Stomach (tissue), 9 donors: ENCODE results near the gene ZNF136. TPM values are rescaled to one million over a fixed set of nuclear protein-coding genes. Genes with fewer than 3 reads are reported as not detected.

Experiments used
- DNase-seq, 2 donors: peaks; one replicate each; pipeline versions ENCODE4 v3.0.0 to v3.0.0-alpha.2; 2013 to 2019
- H3K27ac ChIP-seq, 5 donors: fragments of 200-600 bp in 4 of 5; sonication (generic) in 4 of 5; one replicate each; pipeline ENCODE4 v1.5.1; 2013 to 2019; ENCODE audit warnings: mild to moderate bottlenecking in 1 of 5, moderate library complexity in 1 of 5
- H3K27me3 ChIP-seq, 3 donors: fragments of 200-600 bp; sonication (generic); one replicate each; pipeline ENCODE4 v1.5.1; 2017 to 2019; ENCODE audit warnings: mixed run types in 1 of 3
- H3K36me3 ChIP-seq, 4 donors: fragments of 200-600 bp; sonication (generic); 1 replicate in 3 of 4; 2 replicates in 1 of 4; pipeline ENCODE4 v1.5.1; 2016 to 2019
- H3K4me1 ChIP-seq, 4 donors: fragments of 200-600 bp; sonication (generic); one replicate each; pipeline ENCODE4 v1.5.1; 2016 to 2019
- H3K4me3 ChIP-seq, 4 donors: fragments of 200-600 bp; sonication (generic) in 3 of 4; one replicate each; pipeline ENCODE4 v1.5.1; 2016 to 2019; ENCODE audit warnings: mild to moderate bottlenecking in 1 of 4
- H3K9me3 ChIP-seq, 4 donors: fragments of 200-600 bp; sonication (generic); one replicate each; pipeline ENCODE4 v1.5.1; 2016 to 2019
- CTCF ChIP-seq, 7 experiments: fragments of 450-650 bp in 4 of 7; fragments of 200-600 bp in 3 of 7; sonication (generic) in 3 of 7; IDR thresholded peaks; one replicate each; pipeline ENCODE4 v1.5.1; 2016 to 2019; ENCODE audit warnings: antibody characterized with exemption in 7 of 7, control low read depth in 2 of 7, mild to moderate bottlenecking in 1 of 7
- EP300 ChIP-seq: sonication (generic); formaldehyde crosslinking; IDR thresholded peaks from one replicate; pipeline ENCODE4 v1.6.1; 2017; ENCODE audit warnings: antibody characterized with exemption
- POLR2A ChIP-seq, 4 donors: fragments of 450-650 bp; IDR thresholded peaks; one replicate each; pipeline ENCODE4 v1.6.1; 2016; ENCODE audit warnings: antibody characterized with exemption in 4 of 4, control low read depth in 2 of 4, mild to moderate bottlenecking in 1 of 4, moderate library complexity in 1 of 4
- POLR2AphosphoS5 ChIP-seq, 3 donors: sonication (generic); formaldehyde crosslinking; IDR thresholded peaks; one replicate each; pipeline ENCODE4 v1.6.1; 2016; ENCODE audit warnings: antibody characterized with exemption in 3 of 3
- WGBS, 5 donors: extraction: QIAGEN DNeasy Blood & Tissue Kit in 3 of 5; methylation state at CpG; one replicate each; pipeline versions ENCODE4 v1.1.5 to v1.1.7; 2013 to 2018; 5-methylcytosine and 5-hydroxymethylcytosine counted together
- intact Hi-C: fragments of 100-400 bp; cut with DNase I; formaldehyde crosslinking; loops from one replicate; pipeline ENCODE4 v1.15.1; 2023; ENCODE audit warnings: low total_unique reads
- polyA plus RNA-seq, 3 donors: library from polyadenylated mRNA; stranded (reverse); fragments of 200-250 nt; gene quantifications; one replicate each; pipeline ENCODE4 v1.2.3, GENCODE V29; 2013
- total RNA-seq, 5 donors: library from RNA; depleted of rRNA; stranded (reverse); fragments of >200 nt; gene quantifications; one replicate each; pipeline versions ENCODE4 v1.1.0 to v1.2.3, GENCODE V29; 2014 to 2016
- donor health status: healthy with polysubstance abuse.
- donor health status: Bipolar disorder and iron deficiency.
- donor health status: healthy.

ZNF136 gene
- total and polyA plus RNA-seq, 8 donors: 0.58 to 25.1 (median 3.5) TPM

- no peak overlapping the region for H3K4me3 ChIP-seq
- no peaks in the 10 kb centered on the region for H3K9me3 ChIP-seq
- TF ChIP-seq EP300 (no peak), CTCF (IDR thresholded peaks at IDR 0.05) (no peak), POLR2AphosphoS5 (IDR thresholded peaks at IDR 0.05) (no peak), POLR2A (IDR thresholded peaks at IDR 0.05) (no peak)
- peaks cover 13 to 55% (median 32%) of the 10 kb centered on the region in 4 donors for H3K4me1 ChIP-seq
- DNase-seq: no peak
- WGBS, 5 donors: 69 to 94% (median 85%) methylated on average over 1 of the region's 1 CpG
- peak overlapping the region in 1 of 5 donors; percentile 49 for H3K27ac ChIP-seq
- H3K36me3 ChIP-seq: peaks cover 5 to 43% (median 30%) of the 10 kb centered on the region in 4 donors
- intact Hi-C loops: no loop called here
- H3K27me3 ChIP-seq: no peaks in the 10 kb centered on the region
Measured at GRCh38 chr19:12166626-12167025, 3.7 kb downstream of the ZNF136 start.

GRCh38 chr19:12180377-12180776 lies 17.5 kb downstream of the ZNF136 start:
- WGBS, 5 donors: 93 to 100% (median 98%) methylated on average over 3 of the region's 3 CpGs
- TF ChIP-seq EP300 (no peak), CTCF (IDR thresholded peaks at IDR 0.05) (no peak), POLR2AphosphoS5 (IDR thresholded peaks at IDR 0.05) (no peak), POLR2A (IDR thresholded peaks at IDR 0.05) (no peak)
- intact Hi-C loops: no loop called here
- H3K36me3 ChIP-seq: peaks cover 5 to 54% (median 50%) of the 10 kb centered on the region in 4 donors
- H3K4me3 ChIP-seq: no peak overlapping the region
- H3K4me1 ChIP-seq: no peaks in the 10 kb centered on the region
- DNase-seq: no peak
- peaks cover 8 to 69% (median 37%) of the 10 kb centered on the region in 4 donors for H3K9me3 ChIP-seq
- no peaks in the 10 kb centered on the region for H3K27me3 ChIP-seq
- no peak overlapping the region for H3K27ac ChIP-seq

- WGBS, 5 donors: 95 to 98% (median 98%) methylated on average over 6 of the region's 6 CpGs
- H3K36me3 ChIP-seq: peaks cover 39 to 92% (median 79%) of the 10 kb centered on the region in 4 donors
- no peak for TF ChIP-seq CTCF (IDR thresholded peaks at IDR 0.05)
- TF ChIP-seq POLR2A (IDR thresholded peaks at IDR 0.05): no peak
- no peak for TF ChIP-seq EP300
- no peak for TF ChIP-seq POLR2AphosphoS5 (IDR thresholded peaks at IDR 0.05)
- no peak overlapping the region for H3K27ac ChIP-seq
- H3K27me3 ChIP-seq: no peaks in the 10 kb centered on the region
- H3K9me3 ChIP-seq: peaks cover 35 to 99% (median 78%) of the 10 kb centered on the region in 4 donors
- intact Hi-C loops: no loop called here
- H3K4me1 ChIP-seq: no peaks in the 10 kb centered on the region
- no peak for DNase-seq
- no peak overlapping the region for H3K4me3 ChIP-seq
Measured at GRCh38 chr19:12187625-12188024, 24.7 kb downstream of the ZNF136 start.

GRCh38 chr19:12194827-12195731 lies 32.2 kb downstream of the ZNF136 start:
- Histone ChIP-seq H3K27ac (peak overlapping the region; percentile 35 to 89 (median 72)), H3K36me3 (peaks cover 3 to 31% (median 14%) of the 10 kb centered on the region in 4 donors), H3K4me1 (peaks cover 0 to 19% (median 10%) of the 10 kb centered on the region in 4 donors), H3K27me3 (no peaks in the 10 kb centered on the region), H3K9me3 (peaks cover 0 to 77% (median 31%) of the 10 kb centered on the region in 4 donors), H3K4me3 (peak overlapping the region; percentile 61 to 75 (median 72))
- whole genome bisulfite sequencing, 5 donors: 2 to 8% (median 3%) methylated on average over 24 to 62 of the region's 62 CpGs
- DNase-seq: peak; percentile 90 to 97
- TF ChIP-seq POLR2A (IDR thresholded peaks at IDR 0.05): no peak
- peak; percentile 50 to 85 (median 74) for TF ChIP-seq POLR2AphosphoS5 (IDR thresholded peaks at IDR 0.05)
- intact Hi-C loops: no loop called here
